WTC11 (cell line): ENCODE measurements around the gene CLSTN2. TPM values are rescaled to one million over a fixed set of nuclear protein-coding genes. Genes with fewer than 3 reads are reported as not detected.

Source experiments
- ATAC-seq: fragments of 200-7000 bp; cut with Tn5 transposase; 2 replicates; pipeline ENCODE4 v1.10.0; 2021; ENCODE audit warnings: mild to moderate bottlenecking, moderate library complexity
- CTCF ChIA-PET: fragments of 300-600 bp; sonication (Branson Sonifier 250); formaldehyde crosslinking; loops from one replicate; lab custom pipeline; 2021; ENCODE audit warnings: antibody characterized with exemption; lab: Charles Lee
- POLR2A ChIA-PET: fragments of 350-600 bp; sonication (Branson Sonifier 250); formaldehyde crosslinking; loops from one replicate; lab custom pipeline; 2021; ENCODE audit warnings: antibody characterized with exemption; lab: Charles Lee
- DNase-seq: peaks from one replicate; pipeline ENCODE4 v3.0.0; 2021; ENCODE audit warnings: low spot score
- H3K27ac Mint-ChIP-seq: 2 replicates; pipeline ENCODE4 v1.8.0; 2021; ENCODE audit warnings: mixed read lengths
- H3K27me3 Mint-ChIP-seq: 2 replicates; pipeline ENCODE4 v1.8.0; 2021; ENCODE audit warnings: low read depth, mild to moderate bottlenecking, moderate library complexity, mixed read lengths
- H3K36me3 Mint-ChIP-seq: 2 replicates; pipeline ENCODE4 v1.8.0; 2021; ENCODE audit warnings: mixed read lengths
- H3K4me1 Mint-ChIP-seq: 2 replicates; pipeline ENCODE4 v1.8.0; 2022; ENCODE audit warnings: mixed read lengths
- H3K4me3 Mint-ChIP-seq: 2 replicates; pipeline ENCODE4 v1.8.0; 2021; ENCODE audit warnings: mild to moderate bottlenecking, moderate library complexity, mixed read lengths
- H3K9me3 Mint-ChIP-seq: 2 replicates; pipeline ENCODE4 v1.8.0; 2021; ENCODE audit warnings: mixed read lengths
- CBFB ChIP-seq: sonication (generic); formaldehyde crosslinking; IDR thresholded peaks from 2 replicates; pipeline ENCODE4 v1.8.1; 2022; ENCODE audit warnings: mild to moderate bottlenecking, low read depth, missing genetic modification reagents
- ELF4 ChIP-seq: sonication (generic); formaldehyde crosslinking; IDR thresholded peaks from 2 replicates; pipeline ENCODE4 v1.8.1; 2022; ENCODE audit warnings: low read depth, mild to moderate bottlenecking, moderate library complexity, missing genetic modification reagents
- EMX1 ChIP-seq: fragments of 250-450 bp; sonication (Bioruptor Pico); IDR thresholded peaks from 2 replicates; pipeline ENCODE4 v1.8.0; 2021; ENCODE audit warnings: mild to moderate bottlenecking
- ESRRA ChIP-seq: sonication (generic); formaldehyde crosslinking; IDR thresholded peaks from 2 replicates; pipeline ENCODE4 v1.8.1; 2022; ENCODE audit warnings: mild to moderate bottlenecking, missing genetic modification reagents, borderline replicate concordance
- FOXJ3 ChIP-seq: sonication (generic); formaldehyde crosslinking; IDR thresholded peaks from 2 replicates; pipeline ENCODE4 v1.9.0; 2021; ENCODE audit warnings: missing genetic modification reagents, mild to moderate bottlenecking, borderline replicate concordance
- FOXP1 ChIP-seq: sonication (generic); formaldehyde crosslinking; IDR thresholded peaks from 2 replicates; pipeline ENCODE4 v1.8.0; 2022; ENCODE audit warnings: missing genetic modification reagents, mild to moderate bottlenecking, moderate library complexity, borderline replicate concordance
- HMGA2 ChIP-seq: fragments of 250-450 bp; sonication (Bioruptor Pico); IDR thresholded peaks from 2 replicates; pipeline ENCODE4 v1.4.0; 2021; ENCODE audit warnings: mild to moderate bottlenecking, moderate library complexity
- JUN ChIP-seq: sonication (generic); formaldehyde crosslinking; IDR thresholded peaks from 2 replicates; pipeline ENCODE4 v1.8.0; 2023; ENCODE audit warnings: mild to moderate bottlenecking, missing genetic modification reagents
- KAT7 ChIP-seq: sonication (generic); formaldehyde crosslinking; IDR thresholded peaks from 2 replicates; pipeline ENCODE4 v1.8.1; 2023; ENCODE audit warnings: missing genetic modification reagents, mild to moderate bottlenecking, borderline replicate concordance
- NR3C1 ChIP-seq: sonication (generic); formaldehyde crosslinking; conservative IDR thresholded peaks from 2 replicates; pipeline ENCODE4 v1.8.1; 2023; ENCODE audit warnings: low read depth, mild to moderate bottlenecking, missing genetic modification reagents
- SOX15 ChIP-seq: fragments of 250-450 bp; sonication (Bioruptor Pico); IDR thresholded peaks from 2 replicates; pipeline ENCODE4 v1.9.0; 2021; ENCODE audit warnings: mild to moderate bottlenecking
- TEAD1 ChIP-seq: sonication (generic); formaldehyde crosslinking; IDR thresholded peaks from 2 replicates; pipeline ENCODE4 v1.8.0; 2022; ENCODE audit warnings: mild to moderate bottlenecking, missing genetic modification reagents
- TEAD4 ChIP-seq: sonication (generic); formaldehyde crosslinking; IDR thresholded peaks from 2 replicates; pipeline ENCODE4 v1.8.0; 2022; ENCODE audit warnings: mild to moderate bottlenecking, missing genetic modification reagents
- ZBTB21 ChIP-seq: sonication (generic); formaldehyde crosslinking; IDR thresholded peaks from 2 replicates; pipeline ENCODE4 v1.8.1; 2023; ENCODE audit warnings: mild to moderate bottlenecking, missing genetic modification reagents, borderline replicate concordance
- ZNF138 ChIP-seq: sonication (generic); formaldehyde crosslinking; conservative IDR thresholded peaks from 2 replicates; pipeline ENCODE4 v1.8.1; 2022; ENCODE audit warnings: mild to moderate bottlenecking, moderate library complexity, missing genetic modification reagents
- ZNF263 ChIP-seq: sonication (generic); formaldehyde crosslinking; IDR thresholded peaks from 2 replicates; pipeline ENCODE4 v1.8.1; 2022; ENCODE audit warnings: low read depth, mild to moderate bottlenecking, moderate library complexity, missing genetic modification reagents
- ZNF396 ChIP-seq: fragments of 250-450 bp; sonication (Bioruptor Pico); IDR thresholded peaks from 2 replicates; pipeline ENCODE4 v1.8.0; 2021; ENCODE audit warnings: mild to moderate bottlenecking, moderate library complexity, borderline replicate concordance
- ZNF423 ChIP-seq: fragments of 250-450 bp; sonication (Bioruptor Pico); IDR thresholded peaks from 2 replicates; pipeline ENCODE4 v2.1.2; 2022; ENCODE audit warnings: mild to moderate bottlenecking, moderate library complexity
- total RNA-seq: library from RNA; stranded (reverse); gene quantifications from 3 replicates; pipeline ENCODE4 v1.2.3, GENCODE V29; 2021
- TF ChIP-seq, protein P1 (sequence below): sonication (generic); formaldehyde crosslinking; conservative IDR thresholded peaks from 2 replicates; pipeline ENCODE4 v1.8.1; 2022; ENCODE audit warnings: mild to moderate bottlenecking, missing genetic modification reagents
- TF ChIP-seq, protein P2 (sequence below): sonication (generic); formaldehyde crosslinking; IDR thresholded peaks from 2 replicates; pipeline ENCODE4 v1.8.0; 2022; ENCODE audit warnings: mild to moderate bottlenecking, missing genetic modification reagents
- TF ChIP-seq, protein P3 (sequence below): fragments of 250-450 bp; sonication (Bioruptor Pico); IDR thresholded peaks from 2 replicates; pipeline ENCODE4 v1.9.0; 2021; ENCODE audit warnings: mild to moderate bottlenecking

The CLSTN2 gene
- total RNA-seq, 1 experiment from 2014 or later = 0.35 TPM

DNA sequence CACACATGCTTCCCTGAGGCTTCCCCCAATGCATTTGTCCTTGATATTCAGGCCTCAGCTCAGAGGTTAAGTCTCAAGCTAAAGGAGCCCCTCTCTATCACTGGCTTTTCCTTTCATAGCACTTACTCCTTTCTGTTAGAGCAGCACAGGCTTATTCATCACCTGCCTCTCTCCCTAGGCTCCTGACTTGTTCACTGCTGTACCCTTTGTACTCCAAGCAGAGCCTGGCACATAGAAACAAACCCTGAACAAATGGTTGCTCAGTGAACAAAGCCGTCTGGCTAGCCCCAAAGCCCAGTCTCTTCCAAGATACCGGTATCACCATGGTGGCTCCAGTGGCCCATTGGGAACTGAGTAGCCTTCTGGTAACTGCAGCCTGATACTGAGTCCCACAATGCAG, 511.7 kb downstream of the CLSTN2 start:
- H3K9me3 Mint-ChIP-seq = no peaks in the 10 kb centered on the region
- no peak for ATAC-seq
- H3K4me1 Mint-ChIP-seq = peaks cover 18% of the 10 kb centered on the region
- no peaks in the 10 kb centered on the region for H3K27me3 Mint-ChIP-seq
- TF ChIP-seq CBFB (CRISPR knock-in tag) (no peak), ZNF263 (CRISPR knock-in tag) (no peak), NR3C1 (no peak), EMX1 (no peak), ZBTB21 (CRISPR knock-in tag) (no peak)
- TF ChIP-seq, protein P1, sequence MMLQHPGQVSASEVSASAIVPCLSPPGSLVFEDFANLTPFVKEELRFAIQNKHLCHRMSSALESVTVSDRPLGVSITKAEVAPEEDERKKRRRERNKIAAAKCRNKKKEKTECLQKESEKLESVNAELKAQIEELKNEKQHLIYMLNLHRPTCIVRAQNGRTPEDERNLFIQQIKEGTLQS (CRISPR knock-in tag) = no peak
- no peak for DNase-seq
- H3K27ac Mint-ChIP-seq = no peak overlapping the region
- CTCF ChIA-PET = no interaction called here
- no peaks in the 10 kb centered on the region for H3K36me3 Mint-ChIP-seq
- H3K4me3 Mint-ChIP-seq = no peak overlapping the region
- POLR2A ChIA-PET = no interaction called here

DNA sequence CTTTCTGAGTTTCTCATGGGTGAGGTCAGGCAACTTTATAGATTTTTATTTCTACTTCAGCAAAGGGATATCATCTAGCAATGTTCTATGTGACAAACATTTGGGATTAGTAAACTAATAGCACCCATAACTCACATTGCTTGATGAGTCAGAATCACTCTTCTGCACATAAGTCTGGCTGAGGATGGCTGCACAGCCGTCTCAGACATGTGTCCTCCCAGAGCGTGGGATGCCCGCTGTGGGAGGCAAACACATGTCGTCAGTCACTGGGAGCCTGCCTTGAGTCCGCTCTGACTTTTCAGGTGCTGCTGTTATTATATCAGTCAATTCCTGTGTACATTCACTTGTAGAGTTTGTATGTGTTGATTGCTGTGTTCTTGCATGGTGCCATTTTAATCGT, 512.2 kb downstream of the CLSTN2 start:
- POLR2A ChIA-PET = no interaction called here
- DNase-seq (no peak), ATAC-seq (no peak)
- CTCF ChIA-PET = no interaction called here
- no peaks in the 10 kb centered on the region for H3K36me3 Mint-ChIP-seq
- no peak for TF ChIP-seq TEAD4
- TF ChIP-seq HMGA2 (CRISPR knock-in tag) = no peak
- TF ChIP-seq ZNF423 = no peak
- TF ChIP-seq ZNF263 (CRISPR knock-in tag) = no peak
- no peak for TF ChIP-seq ZNF138 (CRISPR knock-in tag)
- TF ChIP-seq ESRRA (CRISPR knock-in tag) = no peak
- TF ChIP-seq, protein P2, sequence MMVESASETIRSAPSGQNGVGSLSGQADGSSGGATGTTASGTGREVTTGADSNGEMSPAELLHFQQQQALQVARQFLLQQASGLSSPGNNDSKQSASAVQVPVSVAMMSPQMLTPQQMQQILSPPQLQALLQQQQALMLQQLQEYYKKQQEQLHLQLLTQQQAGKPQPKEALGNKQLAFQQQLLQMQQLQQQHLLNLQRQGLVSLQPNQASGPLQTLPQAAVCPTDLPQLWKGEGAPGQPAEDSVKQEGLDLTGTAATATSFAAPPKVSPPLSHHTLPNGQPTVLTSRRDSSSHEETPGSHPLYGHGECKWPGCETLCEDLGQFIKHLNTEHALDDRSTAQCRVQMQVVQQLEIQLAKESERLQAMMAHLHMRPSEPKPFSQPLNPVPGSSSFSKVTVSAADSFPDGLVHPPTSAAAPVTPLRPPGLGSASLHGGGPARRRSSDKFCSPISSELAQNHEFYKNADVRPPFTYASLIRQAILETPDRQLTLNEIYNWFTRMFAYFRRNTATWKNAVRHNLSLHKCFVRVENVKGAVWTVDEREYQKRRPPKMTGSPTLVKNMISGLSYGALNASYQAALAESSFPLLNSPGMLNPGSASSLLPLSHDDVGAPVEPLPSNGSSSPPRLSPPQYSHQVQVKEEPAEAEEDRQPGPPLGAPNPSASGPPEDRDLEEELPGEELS (CRISPR knock-in tag) = no peak
- TF ChIP-seq, all 79 proteins: peak for 0
- Mint-ChIP-seq H3K4me1 (peaks cover 14% of the 10 kb centered on the region), H3K9me3 (no peaks in the 10 kb centered on the region; the same call in 1 of the 2 replicates), H3K4me3 (no peak overlapping the region), H3K27ac (no peak overlapping the region), H3K27me3 (no peaks in the 10 kb centered on the region)

DNA sequence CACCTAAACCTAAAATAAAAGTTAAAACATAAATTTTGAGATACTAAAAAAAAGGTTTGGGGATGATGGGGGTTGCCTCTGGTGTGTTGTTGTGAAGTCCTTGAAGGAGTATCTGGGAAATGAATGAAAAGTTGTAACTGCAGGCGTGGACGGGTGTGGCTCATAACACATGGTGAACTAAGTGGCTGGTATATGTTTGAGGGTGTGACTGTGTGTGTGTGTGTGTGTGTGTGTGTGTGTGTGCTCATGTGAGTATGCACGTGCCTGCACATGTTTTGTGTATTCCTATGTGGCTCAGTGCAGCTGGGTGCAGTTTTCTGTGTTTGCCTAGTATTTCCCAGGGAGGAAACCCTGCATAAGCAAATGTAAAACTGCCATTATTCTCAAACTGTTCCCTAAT, 513.0 kb downstream of the CLSTN2 start:
- Mint-ChIP-seq H3K36me3 (no peaks in the 10 kb centered on the region), H3K27ac (no peak overlapping the region), H3K4me1 (peaks cover 13% of the 10 kb centered on the region), H3K4me3 (no peak overlapping the region), H3K27me3 (no peaks in the 10 kb centered on the region), H3K9me3 (peaks cover 7% of the 10 kb centered on the region; the same call in 1 of the 2 replicates)
- no peak for ATAC-seq
- ChIA-PET CTCF (no interaction called here), POLR2A (no interaction called here)
- TF ChIP-seq FOXP1 (CRISPR knock-in tag) (no peak), SOX15 (no peak), ZNF396 (CRISPR knock-in tag) (no peak), ZNF423 (no peak)
- TF ChIP-seq, protein P3, sequence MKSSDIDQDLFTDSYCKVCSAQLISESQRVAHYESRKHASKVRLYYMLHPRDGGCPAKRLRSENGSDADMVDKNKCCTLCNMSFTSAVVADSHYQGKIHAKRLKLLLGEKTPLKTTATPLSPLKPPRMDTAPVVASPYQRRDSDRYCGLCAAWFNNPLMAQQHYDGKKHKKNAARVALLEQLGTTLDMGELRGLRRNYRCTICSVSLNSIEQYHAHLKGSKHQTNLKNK = no peak
- TF ChIP-seq, all 79 proteins: peak for 0
- no peak for DNase-seq

DNA sequence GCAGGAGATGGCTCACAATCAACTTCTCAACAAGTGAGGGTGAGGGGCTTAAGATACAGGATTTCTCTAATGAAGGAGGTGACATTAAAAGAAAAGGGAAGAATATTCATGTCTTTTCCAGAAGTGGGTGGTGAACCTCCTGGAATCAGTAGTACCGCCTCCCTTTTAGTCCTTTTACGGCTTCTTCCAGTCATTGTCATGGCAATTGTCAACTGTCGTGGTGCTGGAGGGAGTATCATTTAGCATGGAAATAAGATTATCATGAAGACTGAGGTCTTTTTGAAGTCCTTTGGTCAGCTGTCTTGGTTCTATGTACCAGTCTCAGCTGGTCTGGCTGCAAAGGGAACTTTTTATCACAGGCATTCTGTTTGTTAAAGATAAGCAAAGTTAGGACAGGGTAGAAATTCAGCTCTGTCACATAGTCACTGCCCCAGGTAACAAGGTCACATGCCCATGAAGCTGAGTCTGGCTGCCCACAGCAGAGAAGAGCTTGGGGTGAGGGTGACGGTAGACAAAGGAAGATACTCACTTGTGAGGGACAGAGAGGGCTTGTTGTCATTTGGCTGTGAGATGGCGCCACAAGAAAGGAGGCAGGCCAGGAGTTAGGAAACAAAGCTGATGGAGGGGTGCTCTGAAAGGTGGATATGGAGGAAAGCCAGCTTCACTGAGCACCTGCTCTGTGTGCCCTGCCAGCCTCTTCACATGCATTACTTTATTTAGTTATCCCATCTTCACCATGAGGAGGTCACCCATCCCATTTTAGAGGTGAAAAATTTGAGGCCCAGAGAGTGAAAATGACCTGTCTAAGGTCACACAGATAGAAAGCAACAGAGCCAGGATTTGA, 514.6 kb downstream of the CLSTN2 start:
- ATAC-seq (no peak), DNase-seq (no peak)
- H3K27me3 Mint-ChIP-seq = no peaks in the 10 kb centered on the region
- no peak overlapping the region for H3K4me3 Mint-ChIP-seq
- no peak overlapping the region for H3K27ac Mint-ChIP-seq
- peaks cover 13% of the 10 kb centered on the region for H3K4me1 Mint-ChIP-seq
- ChIA-PET POLR2A (no interaction called here), CTCF (no interaction called here)
- TF ChIP-seq KAT7 (CRISPR knock-in tag) (no peak), TEAD1 (CRISPR knock-in tag) (no peak), ELF4 (no peak), FOXJ3 (no peak), JUN (CRISPR knock-in tag) (no peak)
- peaks cover 7% of the 10 kb centered on the region; the same call in 1 of the 2 replicates for H3K9me3 Mint-ChIP-seq
- H3K36me3 Mint-ChIP-seq = no peaks in the 10 kb centered on the region
